Panc1 (cell line): ENCODE data around the gene ST8SIA6. TPM values are rescaled to one million over a fixed set of nuclear protein-coding genes. Genes with fewer than 3 reads are reported as not detected.

Experiments used
- ATAC-seq: fragments of 200-7000 bp; cut with Tn5 transposase; 2 replicates; pipeline ENCODE4 v1.9.1; 2020; ENCODE audit warnings: mild to moderate bottlenecking, moderate library complexity
- BruUV-seq: library from RNA; stranded (reverse); fragments of 400-500 nt; replicated peaks from 2 replicates; lab custom pipeline; 2021; lab: Mats Ljungman, UMichigan
- CTCF ChIA-PET: fragments of 300-600 bp; sonication (Branson Sonifier 250); formaldehyde crosslinking; loops from one replicate; lab custom pipeline; 2022; ENCODE audit warnings: antibody characterized with exemption; lab: Charles Lee
- POLR2A ChIA-PET: fragments of 300-600 bp; sonication (Branson Sonifier 250); formaldehyde crosslinking; loops from one replicate; lab custom pipeline; 2022; ENCODE audit warnings: antibody characterized with exemption; lab: Charles Lee
- DNase-seq: peaks from one replicate; pipeline ENCODE4 v3.0.0-alpha.2; 2010; ENCODE audit warnings: low read depth, low spot score
- H3K27ac ChIP-seq: 2 replicates; pipeline ENCODE4 v1.5.1; 2011; ENCODE audit warnings: mild to moderate bottlenecking, low read length, inconsistent platforms
- H3K27me3 ChIP-seq: fragments of 200-500 bp; sonication (Bioruptor generic); 2 replicates; pipeline ENCODE4 v1.6.0; 2014; ENCODE audit warnings: low read length, inconsistent platforms; ENCODE audit not compliant: control insufficient read depth, insufficient read depth
- H3K36me3 ChIP-seq: fragments of 200-500 bp; sonication (Bioruptor generic); 2 replicates; pipeline ENCODE4 v1.5.1; 2014; ENCODE audit warnings: inconsistent platforms, mild to moderate bottlenecking, low read length, moderate library complexity; ENCODE audit not compliant: control insufficient read depth, insufficient read depth
- H3K4me1 ChIP-seq: 2 replicates; pipeline ENCODE4 v1.5.1; 2011; ENCODE audit warnings: inconsistent platforms, mild to moderate bottlenecking, low read length, moderate library complexity; ENCODE audit not compliant: control insufficient read depth, insufficient read depth
- H3K4me3 ChIP-seq, 2 experiments: 2 replicates each; pipeline ENCODE4 v1.5.1; 2011 to 2012; ENCODE audit warnings: low read depth in 2 of 2, low read length in 2 of 2, mild to moderate bottlenecking in 2 of 2, inconsistent platforms in 1 of 2, moderate library complexity in 1 of 2
- H3K9me3 ChIP-seq: fragments of 200-500 bp; sonication (Bioruptor generic); 2 replicates; pipeline ENCODE4 v1.5.1; 2014; ENCODE audit warnings: low read depth, mild to moderate bottlenecking, inconsistent platforms, low read length, moderate library complexity; ENCODE audit not compliant: control insufficient read depth, insufficient read depth
- POLR2AphosphoS5 ChIP-seq: IDR thresholded peaks from 2 replicates; pipeline ENCODE4 v1.6.1; 2012; ENCODE audit warnings: mild to moderate bottlenecking, low read depth, low read length, moderate library complexity
- SIN3A ChIP-seq: IDR thresholded peaks from 2 replicates; pipeline ENCODE4 v1.6.1; 2012; ENCODE audit warnings: low read depth, mild to moderate bottlenecking, low read length, moderate library complexity, borderline replicate concordance; ENCODE audit not compliant: insufficient read depth
- TCF7L2 ChIP-seq: IDR thresholded peaks from 2 replicates; pipeline ENCODE4 v1.6.1; 2011; ENCODE audit warnings: mild to moderate bottlenecking, low read depth, low read length, inconsistent platforms
- in situ Hi-C: cut with HindIII; loops from 2 replicates; pipeline ENCODE4 v1.10.0; 2016; ENCODE audit warnings: low sequenced_read_pairs, low pct_unique_long_range_greater_than_20kb
- intact Hi-C: fragments of 100-400 bp; cut with micrococcal nuclease; formaldehyde crosslinking; loops from one replicate; pipeline ENCODE4 v1.10.0; 2022; ENCODE audit not compliant: unreplicated experiment
- total RNA-seq: library from RNA; stranded (reverse); gene quantifications from one replicate; pipeline ENCODE4 v1.2.1, GENCODE V29; 2021; ENCODE audit not compliant: unreplicated experiment
- TF ChIP-seq, protein P1 (sequence below), 2 experiments: IDR thresholded peaks; 2 replicates each; pipeline ENCODE4 v1.6.1; 2011 to 2012; ENCODE audit warnings: low read depth in 2 of 2, control low read depth in 1 of 2, low read length in 1 of 2, mild to moderate bottlenecking in 1 of 2, moderate library complexity in 1 of 2; ENCODE audit not compliant: insufficient read depth in 1 of 2
- TF ChIP-seq, protein P2 (sequence below): fragments of 450-650 bp; IDR thresholded peaks from 2 replicates; pipeline ENCODE4 v1.5.1; 2017; ENCODE audit warnings: mild to moderate bottlenecking

ST8SIA6 gene
- total RNA-seq, 1 experiment from 2014 or later: 0.82 TPM

DNA sequence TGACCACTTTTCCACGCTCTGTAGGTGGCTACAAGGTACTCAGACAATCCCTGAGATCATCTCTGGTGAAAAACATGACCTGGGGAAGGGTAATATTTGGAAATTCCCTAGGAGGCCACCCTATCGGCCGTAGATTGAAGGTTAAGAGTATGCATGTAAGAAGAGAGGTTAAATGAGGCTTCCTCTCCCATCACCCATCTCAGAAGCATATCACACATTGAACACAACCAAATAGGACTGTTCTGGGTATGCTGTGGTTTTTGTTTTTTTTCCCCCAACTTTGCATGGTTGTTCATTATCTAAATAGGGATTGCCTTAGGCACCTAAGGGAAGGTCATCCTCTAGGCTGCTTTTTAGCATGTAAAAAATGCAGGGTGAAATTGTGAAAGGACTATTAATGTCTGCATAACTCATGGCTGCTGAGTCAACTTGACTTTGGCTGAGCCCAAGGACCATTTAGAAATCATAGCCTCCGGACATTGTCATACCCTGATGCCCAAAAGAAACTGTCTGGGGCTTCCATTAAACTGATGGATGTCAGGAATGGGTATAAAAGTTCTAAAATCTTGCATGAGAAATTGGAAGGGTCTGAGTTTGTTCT, 24.7 kb upstream of the ST8SIA6 start:
- BruUV-seq: no TSS peak
- intact Hi-C loops (no loop called here), in situ Hi-C loops (no loop called here)
- H3K4me3 ChIP-seq: no peak overlapping the region
- H3K27ac ChIP-seq: no peak overlapping the region
- H3K9me3 ChIP-seq: no peaks in the 10 kb centered on the region
- H3K4me1 ChIP-seq: no peaks in the 10 kb centered on the region
- no peaks in the 10 kb centered on the region for H3K27me3 ChIP-seq
- POLR2A ChIA-PET: no interaction called here
- ATAC-seq: no peak
- CTCF ChIA-PET: no interaction called here
- TF ChIP-seq TCF7L2 (no peak), POLR2AphosphoS5 (no peak), SIN3A (no peak)
- TF ChIP-seq, protein P1, sequence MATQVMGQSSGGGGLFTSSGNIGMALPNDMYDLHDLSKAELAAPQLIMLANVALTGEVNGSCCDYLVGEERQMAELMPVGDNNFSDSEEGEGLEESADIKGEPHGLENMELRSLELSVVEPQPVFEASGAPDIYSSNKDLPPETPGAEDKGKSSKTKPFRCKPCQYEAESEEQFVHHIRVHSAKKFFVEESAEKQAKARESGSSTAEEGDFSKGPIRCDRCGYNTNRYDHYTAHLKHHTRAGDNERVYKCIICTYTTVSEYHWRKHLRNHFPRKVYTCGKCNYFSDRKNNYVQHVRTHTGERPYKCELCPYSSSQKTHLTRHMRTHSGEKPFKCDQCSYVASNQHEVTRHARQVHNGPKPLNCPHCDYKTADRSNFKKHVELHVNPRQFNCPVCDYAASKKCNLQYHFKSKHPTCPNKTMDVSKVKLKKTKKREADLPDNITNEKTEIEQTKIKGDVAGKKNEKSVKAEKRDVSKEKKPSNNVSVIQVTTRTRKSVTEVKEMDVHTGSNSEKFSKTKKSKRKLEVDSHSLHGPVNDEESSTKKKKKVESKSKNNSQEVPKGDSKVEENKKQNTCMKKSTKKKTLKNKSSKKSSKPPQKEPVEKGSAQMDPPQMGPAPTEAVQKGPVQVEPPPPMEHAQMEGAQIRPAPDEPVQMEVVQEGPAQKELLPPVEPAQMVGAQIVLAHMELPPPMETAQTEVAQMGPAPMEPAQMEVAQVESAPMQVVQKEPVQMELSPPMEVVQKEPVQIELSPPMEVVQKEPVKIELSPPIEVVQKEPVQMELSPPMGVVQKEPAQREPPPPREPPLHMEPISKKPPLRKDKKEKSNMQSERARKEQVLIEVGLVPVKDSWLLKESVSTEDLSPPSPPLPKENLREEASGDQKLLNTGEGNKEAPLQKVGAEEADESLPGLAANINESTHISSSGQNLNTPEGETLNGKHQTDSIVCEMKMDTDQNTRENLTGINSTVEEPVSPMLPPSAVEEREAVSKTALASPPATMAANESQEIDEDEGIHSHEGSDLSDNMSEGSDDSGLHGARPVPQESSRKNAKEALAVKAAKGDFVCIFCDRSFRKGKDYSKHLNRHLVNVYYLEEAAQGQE (IDR thresholded peaks at IDR 0.05; ENCODE audit: insufficient read depth in 1 of 2, low read depth in 2 of 2, low read length in 1 of 2): no peak
- TF ChIP-seq, protein P2, sequence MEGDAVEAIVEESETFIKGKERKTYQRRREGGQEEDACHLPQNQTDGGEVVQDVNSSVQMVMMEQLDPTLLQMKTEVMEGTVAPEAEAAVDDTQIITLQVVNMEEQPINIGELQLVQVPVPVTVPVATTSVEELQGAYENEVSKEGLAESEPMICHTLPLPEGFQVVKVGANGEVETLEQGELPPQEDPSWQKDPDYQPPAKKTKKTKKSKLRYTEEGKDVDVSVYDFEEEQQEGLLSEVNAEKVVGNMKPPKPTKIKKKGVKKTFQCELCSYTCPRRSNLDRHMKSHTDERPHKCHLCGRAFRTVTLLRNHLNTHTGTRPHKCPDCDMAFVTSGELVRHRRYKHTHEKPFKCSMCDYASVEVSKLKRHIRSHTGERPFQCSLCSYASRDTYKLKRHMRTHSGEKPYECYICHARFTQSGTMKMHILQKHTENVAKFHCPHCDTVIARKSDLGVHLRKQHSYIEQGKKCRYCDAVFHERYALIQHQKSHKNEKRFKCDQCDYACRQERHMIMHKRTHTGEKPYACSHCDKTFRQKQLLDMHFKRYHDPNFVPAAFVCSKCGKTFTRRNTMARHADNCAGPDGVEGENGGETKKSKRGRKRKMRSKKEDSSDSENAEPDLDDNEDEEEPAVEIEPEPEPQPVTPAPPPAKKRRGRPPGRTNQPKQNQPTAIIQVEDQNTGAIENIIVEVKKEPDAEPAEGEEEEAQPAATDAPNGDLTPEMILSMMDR: no peak
- no peak for DNase-seq
- no peaks in the 10 kb centered on the region for H3K36me3 ChIP-seq

DNA sequence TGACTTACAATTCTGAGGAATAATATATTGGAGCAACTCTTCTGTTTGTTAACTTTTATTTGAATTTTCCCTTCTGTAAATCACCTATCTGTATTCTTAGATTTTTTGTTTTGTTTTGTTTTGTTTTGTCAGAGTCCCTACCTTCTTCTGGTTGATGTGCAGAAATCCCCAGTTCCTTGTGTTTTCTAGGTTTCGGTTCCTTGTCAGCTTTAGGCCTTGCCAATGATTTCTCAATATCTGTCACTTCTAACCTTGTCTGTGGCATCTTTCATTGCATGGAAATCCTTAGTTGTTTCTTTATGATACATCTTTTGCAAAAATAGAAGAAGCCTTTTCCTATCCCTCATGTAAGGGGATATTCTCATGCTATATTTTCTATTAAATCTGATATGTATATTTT, 21.7 kb upstream of the ST8SIA6 start:
- Histone ChIP-seq H3K4me3 (no peak overlapping the region), H3K4me1 (no peaks in the 10 kb centered on the region), H3K36me3 (no peaks in the 10 kb centered on the region), H3K27me3 (no peaks in the 10 kb centered on the region), H3K27ac (no peak overlapping the region), H3K9me3 (no peaks in the 10 kb centered on the region)
- no TSS peak for BruUV-seq
- ATAC-seq (no peak), DNase-seq (no peak)
- ChIA-PET CTCF (no interaction called here), POLR2A (no interaction called here)
- TF ChIP-seq POLR2AphosphoS5: no peak
- TF ChIP-seq, protein P1 (IDR thresholded peaks at IDR 0.05; ENCODE audit: insufficient read depth in 1 of 2, low read depth in 2 of 2, low read length in 1 of 2): no peak
- TF ChIP-seq, protein P2: no peak
- no peak for TF ChIP-seq TCF7L2
- in situ Hi-C loops (no loop called here), intact Hi-C loops (no loop called here)
